Measurements from ENCODE around the gene DNAJB6.

The DNAJB6 gene

GRCh38 chr7:157397036-157397720 lies 60.4 kb downstream of the DNAJB6 start:
- DNase-seq, result no peak

DNA sequence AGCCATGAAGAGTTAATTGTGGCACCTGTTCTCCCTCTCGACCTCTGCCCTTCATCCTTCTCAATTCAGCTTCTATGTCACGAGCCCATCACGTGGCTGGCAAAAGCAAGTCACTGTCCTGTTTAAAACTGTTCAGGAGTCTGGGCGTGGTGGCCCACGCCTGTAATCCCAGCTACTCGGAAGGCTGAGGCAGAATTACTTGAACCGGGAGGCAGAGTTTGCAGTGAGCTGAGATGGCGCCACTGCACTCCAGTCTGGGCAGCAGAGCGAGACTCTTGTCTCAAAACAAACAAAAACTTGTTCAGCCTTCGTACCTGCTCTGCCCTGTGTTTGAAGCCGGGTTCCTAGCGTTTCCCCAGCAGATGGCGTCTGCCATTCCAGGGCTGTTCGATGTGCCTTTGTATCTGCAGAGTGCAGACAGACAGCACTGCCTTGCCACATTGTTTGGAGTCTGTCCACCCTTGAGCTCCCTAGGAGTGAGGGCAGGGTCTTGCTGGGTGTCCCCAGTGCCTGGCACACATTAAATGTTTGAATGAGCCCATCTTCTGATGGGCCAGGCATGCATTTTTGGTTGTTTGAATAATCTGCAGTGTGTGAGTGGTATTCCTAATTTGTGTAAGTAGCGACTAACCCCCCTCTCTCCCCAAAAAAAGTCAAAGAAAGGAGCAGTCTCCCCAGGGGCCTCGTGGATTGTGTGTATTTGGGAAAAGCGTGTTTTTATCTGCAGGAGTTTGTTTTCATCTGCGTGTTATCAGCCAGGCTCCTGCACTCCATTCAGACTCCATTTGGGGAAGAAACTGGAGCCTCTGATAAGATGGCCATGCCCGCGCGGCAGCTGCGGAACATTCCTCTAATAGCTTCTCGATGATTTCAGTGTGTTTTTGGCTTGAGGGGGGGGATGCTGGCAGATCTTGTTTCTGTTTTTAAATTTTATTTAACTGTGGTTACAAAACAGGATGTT lies 61.2 kb downstream of the DNAJB6 start:
- no peak for DNase-seq

DNA sequence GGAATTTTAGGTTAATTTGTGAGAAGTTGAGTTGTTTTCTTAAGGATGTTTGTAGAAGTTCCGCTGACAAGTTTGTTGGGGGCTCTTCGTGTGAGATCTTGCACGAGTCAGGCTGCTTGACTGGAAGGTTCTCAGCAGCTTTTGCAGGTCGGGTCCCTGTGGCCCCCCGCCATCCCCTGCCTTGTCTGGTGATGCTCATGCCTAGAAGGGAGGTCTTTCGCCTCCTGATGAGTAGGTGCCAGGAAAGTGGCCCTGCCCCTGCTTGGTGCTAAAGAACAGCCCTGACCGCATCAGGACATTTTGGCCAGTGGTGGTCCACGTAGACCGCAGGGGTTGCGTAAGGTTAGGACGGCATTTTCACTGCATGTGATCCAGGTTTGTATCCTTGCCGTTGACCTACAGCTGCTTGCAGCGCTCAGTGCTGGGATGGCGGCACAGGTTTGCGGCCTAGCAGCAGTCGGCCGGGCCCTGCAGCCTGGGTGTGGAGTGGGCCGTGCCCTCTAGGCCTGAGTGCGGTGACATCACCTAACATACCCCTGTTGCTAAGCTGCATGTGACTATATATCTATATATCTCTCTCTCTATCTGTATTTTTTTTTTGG lies 62.4 kb downstream of the DNAJB6 start:
- DNase-seq, result no peak

- DNase-seq, result no peak
Measured at GRCh38 chr7:157400171-157400860, 63.5 kb downstream of the DNAJB6 start.

DNA sequence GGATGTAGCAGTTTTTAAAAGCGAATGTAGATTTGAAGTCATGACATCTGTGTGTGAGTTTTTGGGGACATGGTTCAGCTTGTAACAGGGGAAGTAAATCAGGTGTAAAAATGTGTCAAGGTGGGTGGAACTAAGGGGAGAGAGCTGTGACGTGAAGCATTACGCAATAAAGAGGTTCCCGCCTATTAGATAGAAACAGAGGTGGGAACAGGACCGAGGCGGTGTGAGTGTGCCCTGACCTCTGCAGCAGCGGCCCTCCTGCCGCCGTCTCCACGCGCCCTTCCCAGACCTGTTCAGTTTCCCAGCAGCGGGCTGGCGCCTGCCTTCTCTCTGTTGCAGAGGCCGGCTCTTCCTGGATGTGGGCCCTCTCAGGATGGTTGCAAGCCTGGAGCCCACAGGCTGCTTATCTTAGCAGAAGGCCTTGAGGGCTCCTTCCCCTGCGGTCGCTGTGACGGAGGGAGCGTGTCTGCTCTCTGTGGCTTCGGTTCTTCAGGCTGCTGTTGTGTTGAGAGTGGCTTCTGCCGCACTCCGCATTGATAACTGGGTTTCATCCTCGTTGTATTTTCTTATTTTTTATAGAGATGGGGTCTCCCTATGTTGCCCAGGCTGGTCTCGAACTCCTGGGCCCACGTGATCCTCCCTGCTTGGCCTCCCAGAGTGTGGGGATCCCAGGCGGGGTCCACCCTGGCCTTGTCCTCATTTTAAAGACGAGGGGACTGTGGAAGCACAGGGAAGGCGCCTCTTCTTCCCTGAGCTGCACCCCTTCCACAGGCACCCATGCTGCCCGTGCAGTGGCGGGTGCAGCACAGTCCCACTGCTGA lies 65.0 kb downstream of the DNAJB6 start:
- peak; percentile 7 for DNase-seq

DNA sequence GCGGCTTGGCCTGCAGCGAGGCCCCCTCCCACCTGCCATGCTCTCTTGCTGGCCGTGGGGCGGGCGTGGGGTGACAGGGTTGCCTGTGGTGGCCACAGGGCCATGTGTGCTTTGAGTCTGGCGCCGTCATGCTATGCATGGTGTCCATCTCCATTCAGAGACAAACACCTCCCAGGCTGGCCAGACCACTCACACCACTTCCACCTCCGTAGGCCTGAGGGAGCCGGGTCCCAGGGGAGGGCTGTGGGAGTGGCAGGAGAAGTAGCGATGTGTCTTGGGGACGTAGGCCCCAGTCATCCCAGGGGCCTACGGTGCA lies 65.5 kb downstream of the DNAJB6 start:
- DNase-seq, result no peak

GRCh38 chr7:157402911-157403534 lies 66.2 kb downstream of the DNAJB6 start:
- no peak for DNase-seq

DNA sequence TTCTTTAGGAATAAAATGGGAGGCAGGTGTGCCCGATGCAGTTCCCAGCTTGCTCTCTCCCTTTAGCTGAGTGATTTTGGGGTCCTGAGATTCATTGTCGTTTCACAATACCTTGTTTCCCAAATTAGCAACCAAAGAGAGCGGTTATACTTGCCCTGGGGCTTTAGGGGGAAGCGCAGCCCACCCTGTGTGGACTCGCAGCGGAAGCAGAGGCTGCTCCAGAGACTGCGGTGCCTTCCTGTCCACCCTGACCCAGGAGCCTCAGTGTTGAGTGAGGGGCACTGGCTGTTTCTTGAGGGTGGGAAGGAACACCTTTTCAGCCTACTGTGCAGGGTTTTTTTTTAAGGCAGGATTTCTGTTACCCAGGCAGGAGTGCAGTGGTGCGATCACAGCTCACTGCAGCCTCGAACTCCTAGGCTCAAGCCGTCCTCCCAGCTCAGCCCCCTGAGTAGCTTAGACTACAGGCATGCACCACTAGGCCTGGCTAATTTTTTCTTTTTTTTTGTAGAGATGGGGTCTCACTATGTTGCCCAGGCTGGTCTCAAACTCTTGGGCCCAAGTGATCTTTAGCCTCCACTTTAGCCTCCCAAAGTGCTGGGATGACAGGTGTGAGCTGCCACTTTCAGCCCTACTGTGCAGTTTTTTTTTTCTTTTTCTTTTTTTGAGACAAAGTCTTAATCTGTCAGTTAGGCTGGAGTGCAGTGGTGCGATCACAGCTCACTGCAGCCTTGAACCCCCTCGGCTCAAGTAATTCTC lies 67.0 kb downstream of the DNAJB6 start:
- no peak for DNase-seq

- no peak for DNase-seq
Measured at GRCh38 chr7:157404845-157405481, 68.2 kb downstream of the DNAJB6 start.

- no peak for DNase-seq
Measured at GRCh38 chr7:157405501-157405900, 68.7 kb downstream of the DNAJB6 start.

GRCh38 chr7:157405914-157406810 lies 69.4 kb downstream of the DNAJB6 start:
- DNase-seq, result no peak

- DNase-seq, result no peak
Measured at GRCh38 chr7:157406971-157407370, 70.2 kb downstream of the DNAJB6 start.

GRCh38 chr7:157407512-157408257 lies 70.9 kb downstream of the DNAJB6 start:
- no peak for DNase-seq

DNA sequence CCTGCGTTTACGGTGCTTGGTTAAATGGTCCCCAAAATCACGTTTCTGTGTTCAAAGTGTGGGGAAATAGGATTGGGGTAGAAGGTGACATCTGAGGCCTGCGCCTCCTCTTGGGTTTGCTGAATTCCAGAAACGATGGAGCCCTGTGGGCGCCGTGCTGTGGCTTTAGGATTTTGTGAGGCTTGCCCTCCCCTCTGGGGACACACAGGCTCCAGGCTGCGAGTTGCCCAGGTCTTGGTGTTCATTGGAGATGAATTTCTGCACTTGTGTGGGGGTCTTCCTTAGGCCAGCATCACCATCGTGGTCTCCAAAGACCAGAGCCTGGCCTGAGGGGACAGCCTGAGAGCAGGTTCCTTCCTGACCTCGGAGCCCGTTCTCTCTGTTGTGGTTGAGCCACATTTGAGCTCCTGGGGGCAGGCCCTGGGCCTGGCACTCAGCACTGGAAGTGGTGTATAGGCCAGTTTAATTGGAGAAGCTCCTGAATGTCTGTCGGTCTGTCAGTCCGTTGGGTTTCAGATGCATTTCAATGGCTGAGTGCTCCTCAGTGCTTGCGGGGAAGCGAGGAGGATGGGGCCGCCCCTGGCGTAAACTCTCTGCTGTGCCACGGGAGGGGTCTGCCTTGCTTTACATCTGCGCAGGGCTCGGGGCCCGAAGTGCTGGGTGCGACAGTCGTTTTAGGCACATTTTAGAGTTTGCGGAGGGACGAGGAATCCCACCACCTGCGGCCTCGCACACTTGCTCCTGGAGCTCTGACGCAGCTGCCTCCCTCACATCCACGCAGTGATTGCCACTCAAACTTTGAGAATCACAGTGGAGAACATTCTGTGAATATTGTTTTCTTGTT lies 71.7 kb downstream of the DNAJB6 start:
- no peak for DNase-seq

DNA sequence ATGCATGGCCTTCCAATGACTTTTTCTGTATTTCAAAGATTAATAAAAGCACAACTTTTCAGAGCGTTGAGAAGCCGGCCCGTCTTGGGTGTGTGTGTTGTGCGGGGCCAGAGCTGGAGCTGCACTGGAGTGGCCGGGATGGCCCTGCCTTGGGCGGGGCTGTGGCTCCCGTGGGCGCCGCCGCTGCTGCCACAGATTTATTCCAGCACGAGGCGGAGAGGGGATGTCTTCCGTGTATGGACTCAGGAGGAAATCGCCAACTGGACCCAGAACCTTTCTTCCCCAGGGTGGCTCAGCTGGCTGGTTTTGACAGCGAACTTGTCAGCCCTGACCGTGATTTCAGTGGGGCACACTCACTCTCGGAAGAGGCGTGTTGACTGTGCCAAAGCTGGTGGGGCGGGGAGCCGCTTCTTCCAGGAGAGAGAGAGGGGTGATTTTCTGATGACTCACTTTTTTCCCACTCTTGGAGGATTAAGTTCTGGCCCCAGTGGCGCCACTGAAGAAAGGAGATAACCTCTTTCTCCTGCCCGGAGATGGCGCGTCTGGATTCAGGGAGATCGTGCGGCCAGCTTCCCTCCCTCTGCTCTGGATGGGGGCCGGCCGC lies 72.4 kb downstream of the DNAJB6 start:
- no peak for DNase-seq

DNA sequence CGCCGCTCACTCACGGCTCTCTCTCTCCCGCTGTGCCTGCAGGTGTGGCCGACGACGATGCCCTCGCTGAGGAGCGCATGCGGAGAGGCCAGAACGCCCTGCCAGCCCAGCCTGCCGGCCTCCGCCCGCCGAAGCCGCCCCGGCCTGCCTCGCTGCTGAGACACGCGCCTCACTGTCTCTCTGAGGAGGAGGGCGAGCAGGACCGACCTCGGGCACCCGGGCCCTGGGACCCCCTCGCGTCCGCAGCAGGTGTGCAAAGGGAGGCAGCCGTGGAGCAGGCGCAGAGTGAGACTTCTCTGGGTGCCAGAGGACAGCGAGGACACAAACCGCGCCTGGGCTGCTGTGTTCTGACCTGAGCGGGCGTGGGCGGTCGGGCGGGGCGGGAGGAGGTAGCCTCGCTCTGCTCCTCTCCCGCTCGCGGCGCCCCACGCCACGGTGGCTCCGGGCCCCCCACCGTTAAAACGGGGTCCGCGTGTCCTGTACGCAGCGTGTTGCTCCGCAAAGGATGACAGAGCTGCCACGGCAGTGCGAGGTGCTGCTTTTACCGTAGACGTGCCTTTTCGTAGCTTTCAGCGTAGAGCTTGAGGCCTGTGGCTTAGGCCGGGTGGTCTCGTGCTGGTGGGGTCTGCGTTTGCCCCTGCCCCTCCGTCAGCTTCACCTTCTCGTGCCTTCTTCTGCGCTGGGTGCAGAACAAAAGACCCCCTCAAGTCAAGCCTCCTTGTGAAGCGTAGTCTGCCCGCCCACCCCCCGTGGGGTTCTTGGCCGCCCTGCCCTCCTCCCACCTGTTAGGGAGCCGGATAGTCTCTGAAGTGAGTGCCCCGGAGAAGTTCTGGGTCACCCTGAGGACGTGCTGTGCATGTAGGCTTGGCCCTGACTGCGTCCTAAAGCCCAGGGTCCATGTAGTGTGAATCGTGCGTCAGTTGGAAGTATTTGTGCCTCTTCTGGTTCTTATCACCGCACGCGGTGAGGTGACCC lies 73.2 kb downstream of the DNAJB6 start:
- no peak for DNase-seq
